ENCODE measurements around the gene RTN4RL1.

GRCh38 chr17:1904273-1905182 lies 120.6 kb downstream of the RTN4RL1 start:
- no peak for TF ChIP-seq CTCF (IDR thresholded peaks at IDR 0.05; ENCODE audit: insufficient read depth, low read depth, low read length)
- TF ChIP-seq EZH2 (IDR thresholded peaks at IDR 0.05; ENCODE audit: insufficient read depth, low read length): no peak

Measured in astrocyte (in vitro differentiated cells and primary cell).